K562 (cell line): Measurements from ENCODE around the gene RERE. TPM values are rescaled to one million over a fixed set of nuclear protein-coding genes. Genes with fewer than 3 reads are reported as not detected.
A peak's percentile ranks its signal among the peaks of the same experiment; 100 is the strongest.

Experiments used
- ATAC-seq: fragments of 200-7000 bp; cut with Tn5 transposase; 3 replicates; pipeline ENCODE4 v1.9.1; 2020; ENCODE audit warnings: moderate library complexity
- BruUV-seq: library from RNA; stranded (reverse); fragments of 400-500 nt; replicated peaks from 2 replicates; lab custom pipeline; 2021; lab: Mats Ljungman, UMichigan
- CTCF ChIA-PET: fragments of 300-600 bp; formaldehyde crosslinking; extraction: SDS; loops from one replicate; lab custom pipeline; 2021; ENCODE audit warnings: low intra/inter-chr PET ratio; lab: Yijun Ruan, JAX
- POLR2A ChIA-PET: fragments of 300-600, 350-650 bp; sonication (Branson Sonifier 250); formaldehyde crosslinking; extraction: SDS; loops from one replicate; lab custom pipeline; 2021; ENCODE audit warnings: antibody characterized with exemption, inconsistent platforms; lab: Yijun Ruan, JAX
- DNase-seq, 4 experiments: peaks; one replicate each; pipeline versions ENCODE4 v3.0.0 to v3.0.0-alpha.2; 2011 to 2018; ENCODE audit warnings: low spot score in 3 of 4, mixed read lengths in 3 of 4; ENCODE audit errors: extremely low read depth in 1 of 4
- FAIRE-seq: peaks from 2 replicates; lab custom pipeline; 2011; peaks lifted over from hg19 to GRCh38; lab: Jason Lieb, UNC
- H2AFZ ChIP-seq: 2 replicates; pipeline ENCODE4 v1.6.0; 2011; ENCODE audit warnings: low read depth, low read length, control low read depth, inconsistent platforms
- H3K27ac ChIP-seq: fragments of 200-600 bp; 3 replicates; pipeline ENCODE4 v1.8.0; 2011; ENCODE audit warnings: low read depth, mild to moderate bottlenecking, control low read depth, inconsistent platforms, low read length, moderate library complexity, mixed read lengths; ENCODE audit errors: extremely low read depth
- H3K27me3 ChIP-seq, 2 experiments: fragments of 300-600 bp in 1 of 2; 2 replicates in 1 of 2; 3 replicates in 1 of 2; pipeline versions ENCODE4 v1.6.0 to v1.8.0; 2011; ENCODE audit warnings: inconsistent platforms in 2 of 2, low read length in 2 of 2, mild to moderate bottlenecking in 1 of 2, mixed read lengths in 1 of 2, moderate library complexity in 1 of 2; ENCODE audit not compliant: control insufficient read depth in 2 of 2, insufficient read depth in 2 of 2
- H3K36me3 ChIP-seq: fragments of 300-600 bp; 3 replicates; pipeline ENCODE4 v1.8.0; 2011; ENCODE audit warnings: mild to moderate bottlenecking, low read length, inconsistent platforms; ENCODE audit not compliant: control insufficient read depth, insufficient read depth
- H3K4me1 ChIP-seq, 2 experiments: fragments of 200-600 bp in 1 of 2; replicated peaks in 1 of 2; 2 replicates in 1 of 2; 3 replicates in 1 of 2; pipeline versions ENCODE4 v1.5.1 to v1.8.0; 2011; ENCODE audit warnings: inconsistent platforms in 2 of 2, low read length in 2 of 2, mild to moderate bottlenecking in 1 of 2, mixed read lengths in 1 of 2, moderate library complexity in 1 of 2; ENCODE audit not compliant: control insufficient read depth in 2 of 2, insufficient read depth in 2 of 2
- H3K4me2 ChIP-seq: 2 replicates; pipeline ENCODE4 v1.6.1; 2011; ENCODE audit warnings: low read length, control low read depth, inconsistent platforms, mixed read lengths; ENCODE audit not compliant: insufficient read depth
- H3K4me3 ChIP-seq: fragments of 200-600 bp; sonication (generic), shearing (Covaris generic); 2 replicates; pipeline ENCODE4 v1.5.1; 2016; ENCODE audit warnings: control low read depth, inconsistent platforms
- H3K79me2 ChIP-seq: fragments of 200-600 bp; 3 replicates; pipeline ENCODE4 v1.8.0; 2011; ENCODE audit warnings: low read length, inconsistent platforms; ENCODE audit not compliant: control insufficient read depth, insufficient read depth
- H3K9ac ChIP-seq, 2 experiments: 2 replicates each; pipeline versions ENCODE4 v1.6.0 to v1.6.1; 2011; ENCODE audit warnings: low read depth in 2 of 2, low read length in 2 of 2, control low read depth in 1 of 2, inconsistent platforms in 1 of 2, mild to moderate bottlenecking in 1 of 2, mixed read lengths in 1 of 2; ENCODE audit not compliant: insufficient read depth in 1 of 2
- H3K9me1 ChIP-seq: one replicate; pipeline ENCODE4 v1.6.0; 2011; ENCODE audit warnings: inconsistent platforms, mild to moderate bottlenecking, low read length, moderate library complexity; ENCODE audit not compliant: control insufficient read depth, insufficient read depth
- H3K9me3 ChIP-seq: replicated peaks from 2 replicates; pipeline ENCODE4 v1.5.1; 2011; ENCODE audit warnings: low read depth, low read length, inconsistent platforms; ENCODE audit not compliant: control insufficient read depth, insufficient read depth
- H4K20me1 ChIP-seq: replicated peaks from 2 replicates; pipeline ENCODE4 v1.6.1; 2011; ENCODE audit warnings: low read length, inconsistent platforms, mixed read lengths; ENCODE audit not compliant: control insufficient read depth, insufficient read depth
- ILF3 ChIP-seq: fragments of 450-650 bp; IDR thresholded peaks from 2 replicates; pipeline ENCODE4 v1.6.1; 2018; ENCODE audit warnings: antibody characterized with exemption, mild to moderate bottlenecking, moderate library complexity, borderline replicate concordance
- NELFE ChIP-seq: IDR thresholded peaks from 2 replicates; pipeline ENCODE4 v1.6.1; 2011; ENCODE audit warnings: mild to moderate bottlenecking; ENCODE audit not compliant: insufficient read depth, insufficient read length
- NFXL1 ChIP-seq: fragments of 450-650 bp; formaldehyde crosslinking; IDR thresholded peaks from 2 replicates; pipeline ENCODE4 v1.4.0; 2021; ENCODE audit warnings: mild to moderate bottlenecking
- POLR2A ChIP-seq: fragments of 450-650 bp; conservative IDR thresholded peaks from 2 replicates; pipeline ENCODE4 v1.6.1; 2016
- RBFOX2 ChIP-seq: fragments of 200-400 bp; formaldehyde crosslinking; IDR thresholded peaks from 2 replicates; pipeline ENCODE4 v1.6.1; 2017; ENCODE audit warnings: low read depth, mild to moderate bottlenecking, low read length, moderate library complexity
- RNF2 ChIP-seq: sonication (generic); IDR thresholded peaks from 2 replicates; pipeline ENCODE4 v1.6.1; 2016
- SETDB1 ChIP-seq: IDR thresholded peaks from one replicate; pipeline ENCODE4 v1.6.1; 2012; ENCODE audit warnings: low read length, control low read depth, inconsistent platforms
- TFAM ChIP-seq: fragments of 250-450 bp; sonication (Bioruptor Pico); conservative IDR thresholded peaks from 2 replicates; pipeline ENCODE4 v1.5.0; 2021; ENCODE audit warnings: mild to moderate bottlenecking, moderate library complexity
- ZFP30 ChIP-seq: fragments of 250-450 bp; sonication (Bioruptor Pico); IDR thresholded peaks from 2 replicates; pipeline ENCODE4 v1.8.0; 2022; ENCODE audit warnings: moderate library complexity, mild to moderate bottlenecking, inconsistent platforms, borderline replicate concordance
- ZNF140 ChIP-seq: fragments of 250-450 bp; sonication (Bioruptor Pico); IDR thresholded peaks from 2 replicates; pipeline ENCODE4 v1.8.0; 2021; ENCODE audit warnings: moderate library complexity, mild to moderate bottlenecking, inconsistent platforms
- ZNF146 ChIP-seq: IDR thresholded peaks from one replicate; pipeline ENCODE4 v1.6.1; 2018; ENCODE audit warnings: missing compliant biosample characterization; ENCODE audit not compliant: unreplicated experiment
- ZNF282 ChIP-seq: sonication (generic); formaldehyde crosslinking; IDR thresholded peaks from 2 replicates; pipeline ENCODE4 v1.8.1; 2023; ENCODE audit warnings: missing genetic modification reagents
- WGBS: fragments of 100-300 bp; shearing (Covaris generic); methylation state at CpG from one replicate; pipeline ENCODE4 v1.1.6; 2016; ENCODE audit warnings: low coverage, mixed read lengths; ENCODE audit not compliant: insufficient coverage; ENCODE audit errors: missing lambda C conversion rate; 5-methylcytosine and 5-hydroxymethylcytosine counted together
- in situ Hi-C: fragments of 300-500 bp; cut with MboI; formaldehyde crosslinking; loops from 4 replicates; pipeline ENCODE4 v1.15.0; 2018; ENCODE audit warnings: inconsistent platforms, mixed read lengths
- intact Hi-C: fragments of 100-400 bp; cut with micrococcal nuclease; formaldehyde crosslinking; loops from 2 replicates; pipeline ENCODE4 v1.14.2; 2022
- polyA plus RNA-seq, 8 experiments: library from polyadenylated mRNA; depleted of rRNA in 4 of 8; stranded (reverse) in 5 of 8; unstranded in 3 of 8; fragments of >200 nt; fragmentation: Nextera tagmentation in 2 of 8; fragmentation: Illumina TruSeq in 1 of 8; extraction: Ambion mirVana in 2 of 8; extraction: Trizol in 1 of 8; gene quantifications; 2 replicates each; pipeline versions ENCODE4 v1.2.1 to v1.2.3, GENCODE V29; 2011 to 2014; ENCODE audit warnings: inconsistent platforms in 1 of 8, missing spikeins in 1 of 8
- total RNA-seq, 7 experiments: library from RNA; depleted of rRNA in 6 of 7; stranded (reverse); fragments of >200 nt in 6 of 7; fragmentation: Illumina TruSeq in 2 of 7; extraction: Trizol in 2 of 7; gene quantifications; 2 replicates each; pipeline versions ENCODE4 v1.2.1 to v1.2.3, GENCODE V29; 2011 to 2021; ENCODE audit warnings: low replicate concordance in 1 of 7
- TF ChIP-seq, protein P1 (sequence below): fragments of 450-650 bp; IDR thresholded peaks from 2 replicates; pipeline ENCODE4 v1.7.1; 2018; ENCODE audit warnings: mild to moderate bottlenecking, low read depth; ENCODE audit not compliant: partially characterized antibody

RERE gene
- total and polyA plus RNA-seq, 9 of the 15 experiments (the other 6 are each of a cell fraction or from before 2014, with no cell fraction given): 3.0 to 51.5 (median 13.4) TPM

DNA sequence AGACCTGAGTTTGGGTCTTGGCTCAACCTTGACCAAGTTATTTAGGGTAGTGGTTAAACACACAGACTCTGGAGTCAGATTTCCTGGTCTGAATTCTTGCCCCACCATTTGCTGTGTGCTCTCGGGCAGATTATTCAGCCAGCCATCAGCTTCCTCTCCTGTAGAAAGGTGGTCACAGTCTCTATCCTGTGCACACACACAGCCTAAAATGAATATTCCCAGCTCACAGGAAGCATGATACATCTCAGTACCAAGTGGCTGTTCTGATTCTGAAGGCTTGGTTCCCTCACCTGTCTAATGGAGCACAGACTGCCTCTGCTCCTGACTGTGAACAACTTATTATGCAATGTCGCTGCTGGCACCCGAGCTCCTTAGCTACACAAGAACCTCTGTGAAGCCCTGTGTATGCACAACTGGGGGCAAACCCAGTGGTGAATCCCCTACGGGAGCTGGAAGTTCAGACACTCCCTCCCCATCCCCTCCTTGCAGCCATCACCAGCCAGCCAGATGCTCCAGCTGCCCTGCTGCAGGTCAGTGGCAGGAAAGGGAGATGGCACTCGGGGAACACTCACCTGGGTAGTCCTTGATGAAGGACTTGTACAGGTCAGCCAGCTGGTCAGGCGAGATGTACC, 47.4 kb upstream of the RERE start:
- H3K27me3 ChIP-seq: no peaks in the 10 kb centered on the region
- peaks cover 11% of the 10 kb centered on the region for H3K9me1 ChIP-seq
- peaks cover 55% of the 10 kb centered on the region for H3K79me2 ChIP-seq
- H3K9ac ChIP-seq: no peak overlapping the region; a peak in 2 of 4 replicates
- no peak overlapping the region for H3K4me2 ChIP-seq
- WGBS: 90% methylated on average over 6 of the region's 6 CpGs
- BruUV-seq: no TSS peak
- no peak overlapping the region for H3K4me3 ChIP-seq
- intact Hi-C loops (no loop called here), in situ Hi-C loops (no loop called here)
- peak; percentile 43; the same call in 1 of the 2 replicates for TF ChIP-seq RBFOX2
- TF ChIP-seq ILF3: peak; percentile 60; the same call in 1 of the 2 replicates
- 0 out of 2 replicates have a peak, but pooled peaks have one; percentile 18 for TF ChIP-seq NFXL1 (CRISPR knock-in tag)
- no peak for TF ChIP-seq RNF2
- TF ChIP-seq POLR2A: peak; percentile 39
- POLR2A ChIA-PET: interaction anchor here (0.5 to 14.9 kb wide), 13 partner anchors 8 to 313 kb away, joined by 3 to 219 read pairs (median 3); partner anchors contain the start of gene ENO1
- CTCF ChIA-PET: no interaction called here
- FAIRE-seq: no peak
- H4K20me1 ChIP-seq: peaks cover 75% of the 10 kb centered on the region
- no peak overlapping the region for H3K27ac ChIP-seq
- no peak overlapping the region for H2AFZ ChIP-seq
- peaks cover 98% of the 10 kb centered on the region for H3K36me3 ChIP-seq
- DNase-seq: no peak
- H3K4me1 ChIP-seq: peaks cover 0 to 4% of the 10 kb centered on the region in 2 experiments; a peak in 3 of 5 replicates
- H3K9me3 ChIP-seq: no peaks in the 10 kb centered on the region
- ATAC-seq: no peak

DNA sequence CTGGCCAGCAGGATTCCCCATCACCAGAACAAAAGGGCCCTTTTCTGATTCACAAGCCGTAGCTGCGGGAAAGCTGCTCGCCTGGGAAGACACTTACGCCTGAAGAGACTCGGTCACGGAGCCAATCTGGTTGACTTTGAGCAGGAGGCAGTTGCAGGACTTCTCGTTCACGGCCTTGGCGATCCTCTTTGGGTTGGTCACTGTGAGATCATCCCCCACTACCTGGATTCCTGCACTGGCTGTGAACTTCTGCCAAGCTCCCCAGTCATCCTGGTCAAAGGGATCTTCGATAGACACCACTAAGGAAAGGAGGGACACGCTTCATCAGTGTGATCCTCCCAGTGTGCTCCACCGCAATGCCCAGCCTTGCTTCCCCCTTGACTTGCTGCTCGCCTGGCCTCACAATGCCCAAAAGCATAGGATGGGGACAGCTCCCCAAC, 46.4 kb upstream of the RERE start:
- H4K20me1 ChIP-seq: peaks cover 77% of the 10 kb centered on the region
- H3K4me2 ChIP-seq: no peak overlapping the region
- no peak overlapping the region for H2AFZ ChIP-seq
- peaks cover 6 to 9% of the 10 kb centered on the region in 2 experiments for H3K4me1 ChIP-seq
- DNase-seq (no peak), FAIRE-seq (no peak), ATAC-seq (no peak)
- BruUV-seq: no TSS peak
- no peaks in the 10 kb centered on the region for H3K27me3 ChIP-seq
- H3K27ac ChIP-seq: no peak overlapping the region
- no peaks in the 10 kb centered on the region for H3K9me3 ChIP-seq
- intact Hi-C loops (no loop called here), in situ Hi-C loops (no loop called here)
- ChIA-PET POLR2A (interaction anchor here (0.6 to 14.9 kb wide), 10 partner anchors 9 to 785 kb away, joined by 3 to 219 read pairs (median 3); partner anchors contain the start of gene ENO1), CTCF (no interaction called here)
- peaks cover 14% of the 10 kb centered on the region for H3K9me1 ChIP-seq
- WGBS: 92% methylated on average over 13 of the region's 13 CpGs
- peaks cover 45% of the 10 kb centered on the region for H3K79me2 ChIP-seq
- H3K4me3 ChIP-seq: no peak overlapping the region
- peak overlapping the region in 1 of 2 experiments; percentile 28; a peak in 1 of 4 replicates for H3K9ac ChIP-seq
- peaks cover 97% of the 10 kb centered on the region for H3K36me3 ChIP-seq
- TF ChIP-seq SETDB1 (no peak), ZNF282 (CRISPR knock-in tag) (no peak), ZNF146 (CRISPR knock-in tag) (no peak), ZNF140 (CRISPR knock-in tag) (no peak), NELFE (no peak), ZFP30 (CRISPR knock-in tag) (no peak), TFAM (no peak)
- TF ChIP-seq, protein P1, sequence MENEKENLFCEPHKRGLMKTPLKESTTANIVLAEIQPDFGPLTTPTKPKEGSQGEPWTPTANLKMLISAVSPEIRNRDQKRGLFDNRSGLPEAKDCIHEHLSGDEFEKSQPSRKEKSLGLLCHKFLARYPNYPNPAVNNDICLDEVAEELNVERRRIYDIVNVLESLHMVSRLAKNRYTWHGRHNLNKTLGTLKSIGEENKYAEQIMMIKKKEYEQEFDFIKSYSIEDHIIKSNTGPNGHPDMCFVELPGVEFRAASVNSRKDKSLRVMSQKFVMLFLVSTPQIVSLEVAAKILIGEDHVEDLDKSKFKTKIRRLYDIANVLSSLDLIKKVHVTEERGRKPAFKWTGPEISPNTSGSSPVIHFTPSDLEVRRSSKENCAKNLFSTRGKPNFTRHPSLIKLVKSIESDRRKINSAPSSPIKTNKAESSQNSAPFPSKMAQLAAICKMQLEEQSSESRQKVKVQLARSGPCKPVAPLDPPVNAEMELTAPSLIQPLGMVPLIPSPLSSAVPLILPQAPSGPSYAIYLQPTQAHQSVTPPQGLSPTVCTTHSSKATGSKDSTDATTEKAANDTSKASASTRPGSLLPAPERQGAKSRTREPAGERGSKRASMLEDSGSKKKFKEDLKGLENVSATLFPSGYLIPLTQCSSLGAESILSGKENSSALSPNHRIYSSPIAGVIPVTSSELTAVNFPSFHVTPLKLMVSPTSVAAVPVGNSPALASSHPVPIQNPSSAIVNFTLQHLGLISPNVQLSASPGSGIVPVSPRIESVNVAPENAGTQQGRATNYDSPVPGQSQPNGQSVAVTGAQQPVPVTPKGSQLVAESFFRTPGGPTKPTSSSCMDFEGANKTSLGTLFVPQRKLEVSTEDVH: no peak
